Endodermal cell (in vitro differentiated cells): Measurements from ENCODE around the gene SBF2. TPM values are rescaled to one million over a fixed set of nuclear protein-coding genes. Genes with fewer than 3 reads are reported as not detected.
A peak's percentile ranks its signal among the peaks of the same experiment; 100 is the strongest.

Source experiments
- DNase-seq: peaks from one replicate; pipeline ENCODE4 v3.0.0-alpha.2; 2017
- H3K27ac ChIP-seq: 2 replicates; pipeline ENCODE4 v1.5.1; 2013; ENCODE audit warnings: mild to moderate bottlenecking, low read depth, low read length, moderate library complexity
- H3K27me3 ChIP-seq: 2 replicates; pipeline ENCODE4 v1.6.1; 2013; ENCODE audit warnings: mild to moderate bottlenecking, low read length, moderate library complexity; ENCODE audit not compliant: insufficient read depth, control insufficient read depth, poor library complexity, severe bottlenecking
- H3K36me3 ChIP-seq: 2 replicates; pipeline ENCODE4 v1.7.0; 2013; ENCODE audit warnings: mild to moderate bottlenecking, low read length, moderate library complexity; ENCODE audit not compliant: control insufficient read depth, insufficient read depth
- H3K4me1 ChIP-seq: one replicate; pipeline ENCODE4 v1.7.0; 2013; ENCODE audit warnings: low read length; ENCODE audit not compliant: control insufficient read depth, insufficient read depth
- H3K4me3 ChIP-seq: 2 replicates; pipeline ENCODE4 v1.5.1; 2013; ENCODE audit warnings: mild to moderate bottlenecking, low read length, moderate library complexity
- H3K9ac ChIP-seq: 2 replicates; pipeline ENCODE4 v1.6.1; 2013; ENCODE audit warnings: mild to moderate bottlenecking, low read length, moderate library complexity; ENCODE audit not compliant: poor library complexity, severe bottlenecking; ENCODE audit errors: extremely low read depth
- H3K9me3 ChIP-seq: 2 replicates; pipeline ENCODE4 v1.6.1; 2013; ENCODE audit warnings: mild to moderate bottlenecking, low read length, moderate library complexity; ENCODE audit not compliant: control insufficient read depth
- H3K27ac Mint-ChIP-seq: 2 replicates; pipeline ENCODE4 v1.8.0; 2020; ENCODE audit warnings: mixed read lengths
- H3K27me3 Mint-ChIP-seq: 2 replicates; pipeline ENCODE4 v1.8.0; 2021; ENCODE audit warnings: mild to moderate bottlenecking, mixed read lengths; ENCODE audit not compliant: insufficient read depth
- H3K36me3 Mint-ChIP-seq: 2 replicates; pipeline ENCODE4 v1.8.0; 2020; ENCODE audit warnings: low read depth, mixed read lengths
- H3K4me1 Mint-ChIP-seq: 2 replicates; pipeline ENCODE4 v1.8.0; 2020; ENCODE audit warnings: mixed read lengths
- H3K4me3 Mint-ChIP-seq: 2 replicates; pipeline ENCODE4 v1.8.0; 2020; ENCODE audit warnings: mild to moderate bottlenecking, moderate library complexity, mixed read lengths
- H3K9me3 Mint-ChIP-seq: 2 replicates; pipeline ENCODE4 v1.8.0; 2020; ENCODE audit warnings: mild to moderate bottlenecking, mixed read lengths
- CTCF ChIP-seq: fragments of 200-600 bp; sonication (generic); conservative IDR thresholded peaks from 2 replicates; pipeline ENCODE4 v1.5.0; 2021; ENCODE audit warnings: antibody characterized with exemption, mild to moderate bottlenecking
- WGBS, 2 experiments: methylation state at CpG; one replicate each; pipeline versions ENCODE4 v1.1.5 to v1.1.7; 2013; ENCODE audit warnings: missing lambda C conversion rate in 2 of 2, mixed read lengths in 1 of 2; ENCODE audit not compliant: insufficient coverage in 1 of 2, insufficient read length in 1 of 2; 5-methylcytosine and 5-hydroxymethylcytosine counted together
- total RNA-seq, 2 donors: library from RNA; stranded (reverse); fragmentation: NEBNext Ultra II Directional in 1 of 2; extraction: Animal tissue kit (Norgen Biotek cat#: 25700) in 1 of 2; gene quantifications; 2 replicates in 1 of 2; 3 replicates in 1 of 2; pipeline ENCODE4 v1.2.1, GENCODE V29; 2021

The SBF2 gene
- total RNA-seq, 2 donors from 2014 or later, result 27.1 to 32.5 TPM

- Mint-ChIP-seq H3K4me1 (peaks cover 35% of the 10 kb centered on the region), H3K9me3 (peaks cover 3% of the 10 kb centered on the region), H3K36me3 (peaks cover 2% of the 10 kb centered on the region), H3K27me3 (peaks cover 78% of the 10 kb centered on the region), H3K4me3 (peak overlapping the region; percentile 71), H3K27ac (peak overlapping the region; percentile 23)
- peak overlapping the region; percentile 92 for H3K9ac ChIP-seq
- H3K36me3 ChIP-seq, result peaks cover 25% of the 10 kb centered on the region
- 28 to 30% methylated on average over 14 to 16 of the region's 16 CpGs for WGBS, 2 experiments
- DNase-seq, result peak; percentile 46
- H3K27me3 ChIP-seq, result peaks cover 53% of the 10 kb centered on the region
- no peaks in the 10 kb centered on the region for H3K4me1 ChIP-seq
- peaks cover 16% of the 10 kb centered on the region for H3K9me3 ChIP-seq
- peak overlapping the region; percentile 93 for H3K4me3 ChIP-seq
- TF ChIP-seq CTCF, result peak; percentile 38
- no peak overlapping the region for H3K27ac ChIP-seq
Measured at GRCh38 chr11:10308201-10308954, 14.4 kb upstream of the SBF2 start.

GRCh38 chr11:10307400-10308200, 13.6 kb upstream of the SBF2 start:
- Histone ChIP-seq H3K9ac (peak overlapping the region; percentile 92), H3K27me3 (peaks cover 60% of the 10 kb centered on the region), H3K4me3 (peak overlapping the region; percentile 93), H3K27ac (peak overlapping the region; percentile 26), H3K9me3 (peaks cover 13% of the 10 kb centered on the region), H3K36me3 (peaks cover 25% of the 10 kb centered on the region), H3K4me1 (no peaks in the 10 kb centered on the region)
- Mint-ChIP-seq H3K27ac (peak overlapping the region; percentile 23), H3K27me3 (peaks cover 78% of the 10 kb centered on the region), H3K4me3 (peak overlapping the region; percentile 71), H3K4me1 (peaks cover 38% of the 10 kb centered on the region), H3K9me3 (peaks cover 3% of the 10 kb centered on the region), H3K36me3 (peaks cover 2% of the 10 kb centered on the region)
- TF ChIP-seq CTCF, result peak; percentile 100
- WGBS, 2 experiments, result 1% methylated on average over 23 to 62 of the region's 62 CpGs
- peak; percentile 93 for DNase-seq

- 0% methylated on average over 8 of the region's 9 CpGs; no CpG with 5 or more reads in 1 of the 2 experiments for WGBS, 2 experiments
- TF ChIP-seq CTCF, result no peak
- Mint-ChIP-seq H3K36me3 (peaks cover 2% of the 10 kb centered on the region), H3K27ac (no peak overlapping the region), H3K9me3 (no peaks in the 10 kb centered on the region), H3K27me3 (peaks cover 78% of the 10 kb centered on the region), H3K4me1 (peaks cover 41% of the 10 kb centered on the region), H3K4me3 (peak overlapping the region; percentile 71)
- Histone ChIP-seq H3K36me3 (peaks cover 25% of the 10 kb centered on the region), H3K4me1 (no peaks in the 10 kb centered on the region), H3K9ac (peak overlapping the region; percentile 92), H3K27me3 (peaks cover 60% of the 10 kb centered on the region), H3K9me3 (peaks cover 8% of the 10 kb centered on the region), H3K4me3 (peak overlapping the region; percentile 93), H3K27ac (no peak overlapping the region)
- DNase-seq, result no peak
Measured at GRCh38 chr11:10307022-10307399, 13.0 kb upstream of the SBF2 start.
